ENCODE results near the gene RHPN2.

GRCh38 chr19:32966750-32967149 is 97.9 kb downstream of the RHPN2 start:
- TF ChIP-seq CTCF (IDR thresholded peaks at IDR 0.05) (no peak), POLR2A (IDR thresholded peaks at IDR 0.05) (no peak)

Data from Peyer's patch (tissue), 4 donors.